ENCODE measurements around the gene SPAG16.

Gene SPAG16

DNA sequence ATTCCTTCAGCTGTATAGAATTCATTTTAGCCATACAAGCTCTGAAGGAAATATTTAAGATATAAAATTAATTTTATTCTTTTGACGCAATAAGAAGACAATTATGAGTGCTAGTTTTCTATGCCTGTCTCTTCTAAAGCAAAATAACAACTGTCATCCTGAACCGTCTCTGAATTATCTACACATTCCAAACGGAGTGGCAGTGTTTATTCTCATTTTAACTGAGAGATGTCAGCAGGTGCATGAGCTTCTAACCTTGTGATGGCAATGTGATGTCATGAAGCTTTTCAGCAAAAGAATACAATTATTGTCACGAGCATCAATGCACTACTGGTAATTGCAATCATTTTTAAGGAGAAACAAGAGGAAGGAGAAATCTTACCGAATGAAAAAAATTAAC, 274.8 kb downstream of the SPAG16 start:
- Histone ChIP-seq H3K9ac (ENCODE audit: low read length) (no peak overlapping the region), H3K4me1 (ENCODE audit: control insufficient read depth, insufficient read depth, low read length) (no peaks in the 10 kb centered on the region), H3K9me3 (ENCODE audit: control insufficient read depth, low read length) (peaks cover 12% of the 10 kb centered on the region), H3K27me3 (replicated peaks; ENCODE audit: control insufficient read depth, insufficient read depth, low read length) (no peaks in the 10 kb centered on the region), H3K4me3 (ENCODE audit: low read length) (no peak overlapping the region), H3K36me3 (ENCODE audit: control insufficient read depth, insufficient read depth, low read length, severe bottlenecking) (no peaks in the 10 kb centered on the region)
- DNase-seq (ENCODE audit: low read depth): no peak

DNA sequence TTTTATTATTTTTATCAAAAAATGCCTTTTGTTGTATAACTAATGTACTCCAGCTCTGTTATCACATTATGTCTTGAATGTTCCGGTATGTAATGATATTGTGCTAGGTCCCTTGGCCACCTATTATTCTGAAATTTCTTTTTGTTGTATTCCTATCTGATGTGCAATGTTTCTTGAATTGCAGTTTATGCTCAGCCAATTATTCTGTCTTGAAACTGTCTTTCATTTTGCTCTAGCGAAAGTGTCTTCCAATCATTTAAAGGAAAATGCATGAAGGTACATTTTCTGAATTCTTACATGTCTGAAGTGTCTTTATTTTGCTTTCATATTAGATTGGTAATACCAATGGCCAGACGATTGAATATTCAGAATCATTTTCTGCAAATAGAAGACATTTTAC, 277.5 kb downstream of the SPAG16 start:
- no peak overlapping the region for H3K9ac ChIP-seq (ENCODE audit: low read length)
- no peaks in the 10 kb centered on the region for H3K9me3 ChIP-seq (ENCODE audit: control insufficient read depth, low read length)
- H3K4me1 ChIP-seq (ENCODE audit: control insufficient read depth, insufficient read depth, low read length): no peaks in the 10 kb centered on the region
- H3K36me3 ChIP-seq (ENCODE audit: control insufficient read depth, insufficient read depth, low read length, severe bottlenecking): no peaks in the 10 kb centered on the region
- H3K27me3 ChIP-seq (replicated peaks; ENCODE audit: control insufficient read depth, insufficient read depth, low read length): no peaks in the 10 kb centered on the region
- no peak overlapping the region for H3K4me3 ChIP-seq (ENCODE audit: low read length)
- no peak for DNase-seq (ENCODE audit: low read depth)

- no peak overlapping the region for H3K9ac ChIP-seq (ENCODE audit: low read length)
- no peak for DNase-seq (ENCODE audit: low read depth)
- no peak overlapping the region for H3K4me3 ChIP-seq (ENCODE audit: low read length)
- H3K4me1 ChIP-seq (ENCODE audit: control insufficient read depth, insufficient read depth, low read length): no peaks in the 10 kb centered on the region
- H3K27me3 ChIP-seq (replicated peaks; ENCODE audit: control insufficient read depth, insufficient read depth, low read length): no peaks in the 10 kb centered on the region
- H3K36me3 ChIP-seq (ENCODE audit: control insufficient read depth, insufficient read depth, low read length, severe bottlenecking): no peaks in the 10 kb centered on the region
- H3K9me3 ChIP-seq (ENCODE audit: control insufficient read depth, low read length): no peaks in the 10 kb centered on the region
Observed at GRCh38 chr2:213562539-213563180, 278.4 kb downstream of the SPAG16 start.

GRCh38 chr2:213566846-213567245, 282.6 kb downstream of the SPAG16 start:
- Histone ChIP-seq H3K9me3 (ENCODE audit: control insufficient read depth, low read length) (no peaks in the 10 kb centered on the region), H3K36me3 (ENCODE audit: control insufficient read depth, insufficient read depth, low read length, severe bottlenecking) (no peaks in the 10 kb centered on the region), H3K27me3 (replicated peaks; ENCODE audit: control insufficient read depth, insufficient read depth, low read length) (no peaks in the 10 kb centered on the region), H3K4me1 (ENCODE audit: control insufficient read depth, insufficient read depth, low read length) (no peaks in the 10 kb centered on the region), H3K4me3 (ENCODE audit: low read length) (no peak overlapping the region), H3K9ac (ENCODE audit: low read length) (no peak overlapping the region)
- no peak for DNase-seq (ENCODE audit: low read depth)

DNA sequence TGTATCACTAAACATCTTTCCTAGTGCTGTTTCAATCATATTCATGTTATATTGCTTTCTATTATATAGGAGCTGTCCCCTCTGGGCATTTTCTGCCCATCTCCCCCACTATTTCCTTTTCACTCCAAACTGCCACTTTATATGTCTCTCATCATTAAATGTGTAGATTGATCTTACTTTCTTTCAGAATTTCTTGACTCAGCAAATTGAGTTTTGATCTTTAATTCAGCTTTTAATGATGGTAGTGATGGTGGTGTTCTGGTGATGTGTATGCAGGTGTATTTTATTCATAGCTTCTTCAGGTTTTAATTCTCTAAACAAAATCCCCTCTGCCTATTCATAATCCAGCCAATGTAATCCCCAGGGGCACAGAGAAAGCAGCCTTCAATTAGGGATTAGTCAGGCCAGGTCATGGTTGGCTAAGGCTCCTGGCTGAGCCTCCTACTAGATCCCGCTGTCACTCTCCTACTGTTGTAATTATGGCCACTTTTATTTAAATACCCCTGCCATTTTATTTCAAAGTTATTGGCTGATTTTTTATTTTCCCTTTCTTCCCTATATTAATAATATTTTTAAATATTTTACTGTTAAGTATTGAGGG, 325.4 kb downstream of the SPAG16 start:
- H3K27me3 ChIP-seq (replicated peaks; ENCODE audit: control insufficient read depth, insufficient read depth, low read length): no peaks in the 10 kb centered on the region
- no peak overlapping the region for H3K4me3 ChIP-seq (ENCODE audit: low read length)
- DNase-seq (ENCODE audit: low read depth): no peak
- no peaks in the 10 kb centered on the region for H3K36me3 ChIP-seq (ENCODE audit: control insufficient read depth, insufficient read depth, low read length, severe bottlenecking)
- H3K9ac ChIP-seq (ENCODE audit: low read length): no peak overlapping the region
- no peaks in the 10 kb centered on the region for H3K9me3 ChIP-seq (ENCODE audit: control insufficient read depth, low read length)
- no peaks in the 10 kb centered on the region for H3K4me1 ChIP-seq (ENCODE audit: control insufficient read depth, insufficient read depth, low read length)

DNA sequence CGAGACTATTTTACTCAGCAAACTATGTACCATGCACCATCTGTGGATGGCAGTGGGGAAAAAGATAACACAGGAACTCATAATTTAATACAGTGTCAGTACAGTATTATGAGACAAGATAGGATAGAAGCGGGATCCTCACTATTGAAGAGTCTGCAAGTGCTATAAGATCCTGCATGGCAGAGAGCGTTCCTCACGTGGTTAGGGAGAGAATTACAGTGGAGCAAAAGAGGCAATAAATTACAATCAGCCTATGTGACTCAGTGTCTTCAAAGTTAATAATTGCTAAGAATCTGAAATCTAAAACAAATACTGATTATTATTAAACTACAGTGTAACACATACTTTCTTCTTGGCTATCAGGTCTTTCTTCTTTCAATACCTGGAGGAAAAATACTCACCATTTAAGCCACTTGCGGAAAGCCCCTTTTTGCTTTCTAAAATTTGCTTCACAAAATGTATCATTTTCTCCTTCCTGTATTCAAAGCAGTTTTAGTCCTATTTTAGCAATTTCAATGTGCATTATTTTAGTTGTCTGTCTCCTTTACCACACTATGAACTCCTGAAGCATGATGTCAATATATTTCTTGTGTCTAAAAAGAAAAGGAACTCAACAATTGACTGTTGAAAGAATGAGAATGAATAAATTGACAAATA, 342.9 kb downstream of the SPAG16 start:
- Histone ChIP-seq H3K4me1 (ENCODE audit: control insufficient read depth, insufficient read depth, low read length) (no peaks in the 10 kb centered on the region), H3K27me3 (replicated peaks; ENCODE audit: control insufficient read depth, insufficient read depth, low read length) (no peaks in the 10 kb centered on the region), H3K9me3 (ENCODE audit: control insufficient read depth, low read length) (peaks cover 1% of the 10 kb centered on the region), H3K36me3 (ENCODE audit: control insufficient read depth, insufficient read depth, low read length, severe bottlenecking) (no peaks in the 10 kb centered on the region), H3K4me3 (ENCODE audit: low read length) (no peak overlapping the region), H3K9ac (ENCODE audit: low read length) (no peak overlapping the region)
- DNase-seq (ENCODE audit: low read depth): no peak

DNA sequence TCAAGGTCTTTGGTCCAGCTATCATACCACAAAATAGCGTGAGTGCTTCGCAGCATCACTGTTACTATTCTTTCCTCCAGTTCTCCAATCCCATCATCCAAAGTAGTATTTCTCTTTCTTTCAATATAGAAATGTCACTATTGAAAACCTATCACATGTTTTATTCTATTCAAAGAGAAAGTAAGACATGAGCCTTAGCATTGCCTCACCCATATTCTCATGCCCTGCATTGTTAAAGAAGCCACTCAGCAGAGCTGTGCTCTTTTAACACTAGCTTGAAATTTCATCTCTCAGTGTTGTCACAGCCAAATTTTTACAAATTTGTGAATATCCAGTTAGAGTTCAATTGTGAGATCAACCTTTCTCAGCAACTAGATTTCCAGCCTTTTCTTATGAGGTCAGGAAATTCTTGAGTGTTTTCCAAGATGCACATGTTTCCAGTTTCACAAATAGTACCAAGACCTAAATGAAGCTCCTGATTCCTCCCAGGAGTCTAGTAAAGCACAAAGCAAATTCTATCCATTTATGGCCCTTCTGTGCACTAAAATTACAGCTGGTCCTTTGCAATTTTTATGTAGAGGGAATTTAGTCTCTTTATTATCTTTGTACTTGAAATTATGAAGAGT, 343.7 kb downstream of the SPAG16 start:
- Histone ChIP-seq H3K27me3 (replicated peaks; ENCODE audit: control insufficient read depth, insufficient read depth, low read length) (no peaks in the 10 kb centered on the region), H3K4me1 (ENCODE audit: control insufficient read depth, insufficient read depth, low read length) (no peaks in the 10 kb centered on the region), H3K9me3 (ENCODE audit: control insufficient read depth, low read length) (peaks cover 9% of the 10 kb centered on the region), H3K4me3 (ENCODE audit: low read length) (no peak overlapping the region), H3K36me3 (ENCODE audit: control insufficient read depth, insufficient read depth, low read length, severe bottlenecking) (no peaks in the 10 kb centered on the region), H3K9ac (ENCODE audit: low read length) (no peak overlapping the region)
- DNase-seq (ENCODE audit: low read depth): peak; percentile 35

GRCh38 chr2:213640738-213641425, 356.6 kb downstream of the SPAG16 start:
- H3K9me3 ChIP-seq (ENCODE audit: control insufficient read depth, low read length): peaks cover 4% of the 10 kb centered on the region
- no peak overlapping the region for H3K9ac ChIP-seq (ENCODE audit: low read length)
- H3K4me1 ChIP-seq (ENCODE audit: control insufficient read depth, insufficient read depth, low read length): no peaks in the 10 kb centered on the region
- no peaks in the 10 kb centered on the region for H3K27me3 ChIP-seq (replicated peaks; ENCODE audit: control insufficient read depth, insufficient read depth, low read length)
- no peaks in the 10 kb centered on the region for H3K36me3 ChIP-seq (ENCODE audit: control insufficient read depth, insufficient read depth, low read length, severe bottlenecking)
- DNase-seq (ENCODE audit: low read depth): peak; percentile 1
- no peak overlapping the region for H3K4me3 ChIP-seq (ENCODE audit: low read length)

DNA sequence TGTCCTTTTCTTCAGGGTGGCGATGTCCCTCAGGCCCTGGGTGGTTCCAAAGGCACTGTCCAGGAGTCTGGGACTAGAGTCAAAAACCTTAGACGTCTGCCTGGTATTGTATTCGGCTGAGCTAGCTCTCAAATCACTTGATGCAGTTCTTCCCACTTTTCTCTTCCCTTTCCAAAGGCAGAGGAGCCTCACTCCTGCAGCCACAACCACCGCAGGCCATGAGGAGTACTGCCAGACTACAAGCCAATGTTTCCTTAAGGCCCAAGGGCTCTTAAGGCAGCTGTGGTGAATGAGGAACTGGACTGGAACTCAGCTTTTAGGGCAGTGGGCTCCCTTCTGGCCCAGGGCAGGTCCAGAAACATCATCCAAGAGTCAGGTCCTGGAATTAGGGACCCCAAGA, 360.7 kb downstream of the SPAG16 start:
- H3K4me3 ChIP-seq (ENCODE audit: low read length): no peak overlapping the region
- no peaks in the 10 kb centered on the region for H3K27me3 ChIP-seq (replicated peaks; ENCODE audit: control insufficient read depth, insufficient read depth, low read length)
- DNase-seq (ENCODE audit: low read depth): no peak
- H3K4me1 ChIP-seq (ENCODE audit: control insufficient read depth, insufficient read depth, low read length): no peaks in the 10 kb centered on the region
- H3K36me3 ChIP-seq (ENCODE audit: control insufficient read depth, insufficient read depth, low read length, severe bottlenecking): no peaks in the 10 kb centered on the region
- no peaks in the 10 kb centered on the region for H3K9me3 ChIP-seq (ENCODE audit: control insufficient read depth, low read length)
- H3K9ac ChIP-seq (ENCODE audit: low read length): no peak overlapping the region

- H3K4me1 ChIP-seq (ENCODE audit: control insufficient read depth, insufficient read depth, low read length): no peaks in the 10 kb centered on the region
- peak; percentile 3 for DNase-seq (ENCODE audit: low read depth)
- H3K4me3 ChIP-seq (ENCODE audit: low read length): no peak overlapping the region
- no peaks in the 10 kb centered on the region for H3K27me3 ChIP-seq (replicated peaks; ENCODE audit: control insufficient read depth, insufficient read depth, low read length)
- no peaks in the 10 kb centered on the region for H3K36me3 ChIP-seq (ENCODE audit: control insufficient read depth, insufficient read depth, low read length, severe bottlenecking)
- H3K9me3 ChIP-seq (ENCODE audit: control insufficient read depth, low read length): no peaks in the 10 kb centered on the region
- H3K9ac ChIP-seq (ENCODE audit: low read length): no peak overlapping the region
Observed at GRCh38 chr2:213649176-213649575, 364.9 kb downstream of the SPAG16 start.

GRCh38 chr2:213664817-213665216, 380.6 kb downstream of the SPAG16 start:
- DNase-seq (ENCODE audit: low read depth): no peak
- Histone ChIP-seq H3K9ac (ENCODE audit: low read length) (no peak overlapping the region), H3K36me3 (ENCODE audit: control insufficient read depth, insufficient read depth, low read length, severe bottlenecking) (no peaks in the 10 kb centered on the region), H3K27me3 (replicated peaks; ENCODE audit: control insufficient read depth, insufficient read depth, low read length) (no peaks in the 10 kb centered on the region), H3K9me3 (ENCODE audit: control insufficient read depth, low read length) (peaks cover 69% of the 10 kb centered on the region), H3K4me3 (ENCODE audit: low read length) (no peak overlapping the region), H3K4me1 (ENCODE audit: control insufficient read depth, insufficient read depth, low read length) (no peaks in the 10 kb centered on the region)

All from adipocyte (in vitro differentiated cells).